Measurements from ENCODE around the gene EFNB3. TPM values are rescaled to one million over a fixed set of nuclear protein-coding genes. Genes with fewer than 3 reads are reported as not detected.

EFNB3 gene
- polyA plus RNA-seq, 1 of the 3 experiments (the other 2 are of a cell fraction), result 26.1 TPM

GRCh38 chr17:7727886-7728285, 22.9 kb downstream of the EFNB3 start:
- ChIA-PET POLR2A (no interaction called here), CTCF (interaction anchor here (1.5 to 2.9 kb wide), 2 partner anchors 15 to 41 kb away, joined by 4 to 20 read pairs; partner anchors contain the start of gene TP53)
- Histone ChIP-seq H4K20me1 (ENCODE audit: insufficient read depth) (no peaks in the 10 kb centered on the region), H3K4me3 (ENCODE audit: low read depth in 2 of 2, low read length in 1 of 2) (no peak overlapping the region), H3F3A (replicated peaks; ENCODE audit: insufficient read depth) (no peaks in the 10 kb centered on the region), H3K9me3 (no peaks in the 10 kb centered on the region), H3K79me2 (ENCODE audit: insufficient read depth) (no peaks in the 10 kb centered on the region), H3K9ac (no peak overlapping the region), H3K4me1 (ENCODE audit: control insufficient read depth in 1 of 2, insufficient read depth in 2 of 2, low read depth in 1 of 2, low read length in 1 of 2) (no peaks in the 10 kb centered on the region), H3K4me2 (no peak overlapping the region), H3K27ac (ENCODE audit: low read depth in 2 of 2, low read length in 1 of 2) (no peak overlapping the region), H3K27me3 (ENCODE audit: insufficient read depth) (peaks cover 7% of the 10 kb centered on the region; the same call in 1 of the 2 replicates), H2AFZ (ENCODE audit: low read depth) (no peak overlapping the region), H3K9me2 (no peaks in the 10 kb centered on the region), H3K36me3 (replicated peaks in 1 of 2; ENCODE audit: control insufficient read depth in 1 of 2, insufficient read depth in 2 of 2, low read length in 1 of 2) (no peaks in the 10 kb centered on the region)
- 86% methylated on average over 3 of the region's 3 CpGs for WGBS (ENCODE audit: low lambda C conversion rate)
- TF ChIP-seq TEAD4 (IDR thresholded peaks at IDR 0.05; ENCODE audit: borderline replicate concordance, insufficient read depth) (no peak), USF2 (IDR thresholded peaks at IDR 0.05; ENCODE audit: borderline replicate concordance, low read depth, low read length) (no peak), POLR2AphosphoS5 (IDR thresholded peaks at IDR 0.05; ENCODE audit: low read depth, low read length) (no peak), RFX5 (IDR thresholded peaks at IDR 0.05; ENCODE audit: low read length) (no peak), NFIC (IDR thresholded peaks at IDR 0.05; ENCODE audit: borderline replicate concordance) (no peak), TCF12 (IDR thresholded peaks at IDR 0.05) (no peak), MEF2A (IDR thresholded peaks at IDR 0.05; ENCODE audit: borderline replicate concordance, low read depth) (no peak), GABPA (IDR thresholded peaks at IDR 0.05; ENCODE audit: low read depth) (no peak), FOSL2 (IDR thresholded peaks at IDR 0.05; ENCODE audit: borderline replicate concordance, low read depth) (no peak), FOXM1 (IDR thresholded peaks at IDR 0.05; ENCODE audit: low read depth) (no peak), MAX (IDR thresholded peaks at IDR 0.05; ENCODE audit: low read depth) (no peak), CHD2 (IDR thresholded peaks at IDR 0.05; ENCODE audit: low read length, partially characterized antibody) (no peak), RXRA (IDR thresholded peaks at IDR 0.05; ENCODE audit: borderline replicate concordance, low read depth) (no peak)
- DNase-seq, result no peak

GRCh38 chr17:7729816-7730215, 24.8 kb downstream of the EFNB3 start:
- Histone ChIP-seq H3K9ac (no peak overlapping the region), H2AFZ (ENCODE audit: low read depth) (no peak overlapping the region), H3K9me3 (no peaks in the 10 kb centered on the region), H3F3A (replicated peaks; ENCODE audit: insufficient read depth) (no peaks in the 10 kb centered on the region), H3K27me3 (ENCODE audit: insufficient read depth) (no peaks in the 10 kb centered on the region), H3K4me1 (ENCODE audit: control insufficient read depth in 1 of 2, insufficient read depth in 2 of 2, low read depth in 1 of 2, low read length in 1 of 2) (no peaks in the 10 kb centered on the region), H3K4me2 (no peak overlapping the region), H3K79me2 (ENCODE audit: insufficient read depth) (no peaks in the 10 kb centered on the region), H4K20me1 (ENCODE audit: insufficient read depth) (no peaks in the 10 kb centered on the region), H3K4me3 (ENCODE audit: low read depth in 2 of 2, low read length in 1 of 2) (no peak overlapping the region), H3K36me3 (replicated peaks in 1 of 2; ENCODE audit: control insufficient read depth in 1 of 2, insufficient read depth in 2 of 2, low read length in 1 of 2) (no peaks in the 10 kb centered on the region), H3K27ac (ENCODE audit: low read depth in 2 of 2, low read length in 1 of 2) (no peak overlapping the region), H3K9me2 (no peaks in the 10 kb centered on the region)
- WGBS (ENCODE audit: low lambda C conversion rate), result 46% methylated on average over 1 of the region's 1 CpG
- no peak for TF ChIP-seq SIN3A (IDR thresholded peaks at IDR 0.05; ENCODE audit: borderline replicate concordance, low read depth, low read length)
- no peak for TF ChIP-seq MAX (IDR thresholded peaks at IDR 0.05; ENCODE audit: low read depth)
- no peak for TF ChIP-seq CTCF (IDR thresholded peaks at IDR 0.05)
- TF ChIP-seq ZBTB33 (IDR thresholded peaks at IDR 0.05; ENCODE audit: borderline replicate concordance, low read depth), result no peak
- TF ChIP-seq EZH2phosphoT487 (IDR thresholded peaks at IDR 0.05; ENCODE audit: borderline replicate concordance, low read depth), result no peak
- TF ChIP-seq ELF1 (IDR thresholded peaks at IDR 0.05), result no peak
- TF ChIP-seq MXI1 (IDR thresholded peaks at IDR 0.05; ENCODE audit: low read depth, low read length), result no peak
- POLR2A ChIA-PET, result no interaction called here
- CTCF ChIA-PET, result interaction anchor here (0.6 to 2.5 kb wide), 4 partner anchors 13 to 298 kb away, joined by 4 to 19 read pairs (median 6); no protein-coding TSS in a partner anchor
- DNase-seq, result no peak

Measured in SK-N-SH (cell line).